ENCODE results near the gene TRAPPC5. TPM values are rescaled to one million over a fixed set of nuclear protein-coding genes. Genes with fewer than 3 reads are reported as not detected.

Gene TRAPPC5
- total RNA-seq, 4 donors from 2014 or later = 15.1 to 63.5 (median 34.4) TPM

DNA sequence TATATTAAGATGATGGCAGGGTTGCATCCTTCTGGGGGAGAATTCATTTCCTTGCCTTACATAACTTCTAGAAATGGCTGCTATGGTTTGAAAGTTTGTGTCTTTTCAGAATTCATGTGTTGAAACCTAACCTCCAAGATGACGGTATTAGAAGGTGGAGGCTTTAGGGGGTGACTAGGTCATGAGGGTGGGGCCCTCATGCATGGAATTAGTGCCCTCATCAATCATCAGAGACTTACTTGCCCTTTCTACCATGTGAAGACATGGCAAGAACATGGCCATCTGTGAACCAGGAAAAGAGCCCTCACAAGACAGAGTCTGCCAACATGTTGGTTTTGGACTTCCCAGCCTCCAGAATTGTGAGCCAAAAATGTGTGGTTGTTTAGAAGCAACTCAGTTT lies 36.1 kb downstream of the TRAPPC5 start:
- intact Hi-C loops (cut with DNase I; ENCODE audit: low total_unique reads) (no loop called here), in situ Hi-C loops (cut with MboI; ENCODE audit: low pct_ligation_motif_present in 1 of 4, low pct_unique_long_range_greater_than_20kb in 1 of 4, low sequenced_read_pairs in 3 of 4) (no loop called here)
- DNase-seq = no peak
- Histone ChIP-seq H3K27me3 (no peaks in the 10 kb centered on the region), H3K9me3 (no peaks in the 10 kb centered on the region), H3K36me3 (no peaks in the 10 kb centered on the region), H3K4me3 (no peak overlapping the region), H3K27ac (no peak overlapping the region), H3K4me1 (no peaks in the 10 kb centered on the region)
- TF ChIP-seq POLR2AphosphoS5 (IDR thresholded peaks at IDR 0.05) = no peak
- no peak for TF ChIP-seq CTCF (IDR thresholded peaks at IDR 0.05)
- TF ChIP-seq POLR2A (IDR thresholded peaks at IDR 0.05) = no peak
- no peak for TF ChIP-seq EP300 (IDR thresholded peaks at IDR 0.05; ENCODE audit: low read depth)
- 67 to 88% methylated on average over 1 of the region's 1 CpG for WGBS, 2 donors (ENCODE audit: low coverage in 1 of 2)

DNA sequence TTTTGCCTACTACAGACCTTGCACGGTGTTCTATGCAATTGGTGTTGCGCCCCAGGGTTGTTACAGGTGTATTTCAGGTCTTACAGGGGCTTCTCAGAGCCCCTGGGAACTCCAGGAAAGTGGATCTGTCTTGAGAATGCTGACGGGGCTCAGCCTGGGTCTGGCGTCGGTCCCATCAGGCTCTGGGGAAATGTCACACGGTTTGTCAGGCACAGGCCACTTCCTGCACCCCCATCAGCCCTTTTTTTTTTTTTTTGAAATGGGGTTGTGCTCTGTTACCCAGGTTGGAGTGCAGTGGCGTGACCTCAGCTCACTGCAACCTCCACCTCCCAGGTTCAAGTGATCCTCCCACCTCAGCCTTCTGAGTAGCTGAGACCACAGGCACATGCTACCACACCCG lies 38.0 kb downstream of the TRAPPC5 start:
- H3K36me3 ChIP-seq = no peaks in the 10 kb centered on the region
- DNase-seq = peak; percentile 24
- 56% methylated on average over 8 of the region's 8 CpGs; no CpG with 5 or more reads in 1 of the 2 donors for WGBS, 2 donors (ENCODE audit: low coverage in 1 of 2)
- no peak overlapping the region for H3K4me3 ChIP-seq
- H3K9me3 ChIP-seq = no peaks in the 10 kb centered on the region
- no peak overlapping the region for H3K27ac ChIP-seq
- no peak for TF ChIP-seq EP300 (IDR thresholded peaks at IDR 0.05; ENCODE audit: low read depth)
- intact Hi-C loops (cut with DNase I; ENCODE audit: low total_unique reads) = no loop called here
- H3K4me1 ChIP-seq = no peaks in the 10 kb centered on the region
- H3K27me3 ChIP-seq = no peaks in the 10 kb centered on the region
- in situ Hi-C loops (cut with MboI; ENCODE audit: low pct_ligation_motif_present in 1 of 4, low pct_unique_long_range_greater_than_20kb in 1 of 4, low sequenced_read_pairs in 3 of 4) = no loop called here

DNA sequence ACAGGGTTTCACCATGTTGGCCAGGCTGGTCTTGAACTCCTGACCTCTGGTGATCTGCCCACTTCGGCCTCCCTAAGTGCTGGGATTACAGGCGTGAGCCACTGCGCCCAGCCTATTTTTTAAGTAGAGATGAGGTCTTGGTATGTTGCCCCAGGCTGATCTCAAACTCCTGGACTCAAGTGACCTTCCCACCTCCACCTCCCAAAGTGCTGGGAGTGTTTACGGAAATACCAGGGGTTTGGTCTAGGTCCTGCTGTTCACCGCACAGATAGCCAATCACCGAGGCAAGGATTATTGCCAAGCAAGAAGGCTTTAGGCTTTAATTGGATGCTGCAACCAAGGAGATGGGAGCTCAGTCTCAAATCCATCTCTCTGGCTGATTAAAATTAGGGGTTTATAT lies 39.7 kb downstream of the TRAPPC5 start:
- intact Hi-C loops (cut with DNase I; ENCODE audit: low total_unique reads) (no loop called here), in situ Hi-C loops (cut with MboI; ENCODE audit: low pct_ligation_motif_present in 1 of 4, low pct_unique_long_range_greater_than_20kb in 1 of 4, low sequenced_read_pairs in 3 of 4) (no loop called here)
- H3K4me1 ChIP-seq = no peaks in the 10 kb centered on the region
- H3K27me3 ChIP-seq = no peaks in the 10 kb centered on the region
- TF ChIP-seq CTCF (IDR thresholded peaks at IDR 0.05) = no peak
- DNase-seq = no peak
- no peaks in the 10 kb centered on the region for H3K9me3 ChIP-seq
- 76 to 80% methylated on average over 1 to 6 of the region's 6 CpGs for WGBS, 2 donors (ENCODE audit: low coverage in 1 of 2)
- H3K27ac ChIP-seq = no peak overlapping the region
- H3K4me3 ChIP-seq = no peak overlapping the region
- H3K36me3 ChIP-seq = no peaks in the 10 kb centered on the region

DNA sequence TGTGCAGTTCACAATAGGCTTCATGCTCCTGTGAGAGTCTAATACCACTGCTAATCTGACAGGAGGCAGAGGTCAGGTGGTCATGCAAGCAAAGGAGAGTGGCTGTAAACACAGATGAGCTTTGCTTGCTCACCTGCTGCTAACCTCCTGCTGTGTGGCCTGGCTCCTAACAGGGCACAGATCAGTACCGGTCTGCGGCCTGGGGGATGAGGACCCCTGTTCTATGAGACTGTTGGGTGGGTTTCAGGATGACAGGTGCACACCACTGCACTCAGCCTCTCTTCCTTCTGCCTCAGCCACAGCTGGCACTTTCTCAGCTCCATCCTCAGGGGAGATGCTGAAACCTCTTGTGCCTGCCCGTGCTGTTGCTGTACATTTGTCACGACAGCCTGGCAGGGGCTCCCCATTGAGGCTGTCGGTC lies 41.6 kb downstream of the TRAPPC5 start:
- H3K4me1 ChIP-seq = no peaks in the 10 kb centered on the region
- H3K36me3 ChIP-seq = no peaks in the 10 kb centered on the region
- H3K9me3 ChIP-seq = no peaks in the 10 kb centered on the region
- in situ Hi-C loops (cut with MboI; ENCODE audit: low pct_ligation_motif_present in 1 of 4, low pct_unique_long_range_greater_than_20kb in 1 of 4, low sequenced_read_pairs in 3 of 4) = no loop called here
- peaks cover 3% of the 10 kb centered on the region for H3K27me3 ChIP-seq
- H3K27ac ChIP-seq = no peak overlapping the region
- TF ChIP-seq EP300 (IDR thresholded peaks at IDR 0.05; ENCODE audit: low read depth) (no peak), CTCF (IDR thresholded peaks at IDR 0.05) (no peak), POLR2A (IDR thresholded peaks at IDR 0.05) (no peak), POLR2AphosphoS5 (IDR thresholded peaks at IDR 0.05) (no peak)
- 60 to 83% methylated on average over 1 to 5 of the region's 5 CpGs for WGBS, 2 donors (ENCODE audit: low coverage in 1 of 2)
- intact Hi-C loops (cut with DNase I; ENCODE audit: low total_unique reads) = no loop called here
- DNase-seq = no peak
- no peak overlapping the region for H3K4me3 ChIP-seq

- H3K27me3 ChIP-seq = peaks cover 38% of the 10 kb centered on the region
- TF ChIP-seq CTCF (IDR thresholded peaks at IDR 0.05) = no peak
- TF ChIP-seq POLR2A (IDR thresholded peaks at IDR 0.05) = no peak
- TF ChIP-seq POLR2AphosphoS5 (IDR thresholded peaks at IDR 0.05) = no peak
- no peak for TF ChIP-seq EP300 (IDR thresholded peaks at IDR 0.05; ENCODE audit: low read depth)
- no peaks in the 10 kb centered on the region for H3K9me3 ChIP-seq
- no peak overlapping the region for H3K4me3 ChIP-seq
- no peak for DNase-seq
- no peak overlapping the region for H3K27ac ChIP-seq
- no peaks in the 10 kb centered on the region for H3K36me3 ChIP-seq
- WGBS, 2 donors (ENCODE audit: low coverage in 1 of 2) = 71 to 73% methylated on average over 1 to 2 of the region's 2 CpGs
- in situ Hi-C loops (cut with MboI; ENCODE audit: low pct_ligation_motif_present in 1 of 4, low pct_unique_long_range_greater_than_20kb in 1 of 4, low sequenced_read_pairs in 3 of 4) (no loop called here), intact Hi-C loops (cut with DNase I; ENCODE audit: low total_unique reads) (no loop called here)
- H3K4me1 ChIP-seq = peaks cover 0 to 7% (median 0%) of the 10 kb centered on the region in 4 donors
Observed at GRCh38 chr19:7725791-7726190, 45.2 kb downstream of the TRAPPC5 start.

All from transverse colon (tissue), 4 donors.